Lung (tissue), 12 donors: Measurements from ENCODE around the gene CDH23. TPM values are rescaled to one million over a fixed set of nuclear protein-coding genes. Genes with fewer than 3 reads are reported as not detected.

Source experiments
- ATAC-seq: fragments of 200-7000 bp; cut with Tn5 transposase; one replicate; pipeline ENCODE4 v1.9.1; 2020; ENCODE audit warnings: moderate number of reproducible peaks; ENCODE audit not compliant: insufficient read depth, low FRiP score
- DNase-seq, 3 donors: peaks; one replicate each; pipeline ENCODE4 v3.0.0-alpha.2; 2013 to 2017
- H3K27ac ChIP-seq, 2 donors: one replicate each; pipeline ENCODE4 v1.5.1; 2013; ENCODE audit warnings: mild to moderate bottlenecking in 2 of 2, moderate library complexity in 2 of 2, control low read depth in 1 of 2, inconsistent platforms in 1 of 2, low read depth in 1 of 2, low read length in 1 of 2
- H3K27me3 ChIP-seq, 3 donors: one replicate each; pipeline ENCODE4 v1.5.1; 2013; ENCODE audit warnings: low read length in 2 of 3; ENCODE audit not compliant: control insufficient read depth in 3 of 3, insufficient read depth in 3 of 3
- H3K36me3 ChIP-seq, 4 donors: one replicate each; pipeline ENCODE4 v1.5.1; 2013; ENCODE audit warnings: low read length in 4 of 4, mild to moderate bottlenecking in 1 of 4, moderate library complexity in 1 of 4; ENCODE audit not compliant: control insufficient read depth in 4 of 4, insufficient read depth in 4 of 4
- H3K4me1 ChIP-seq, 5 donors: one replicate each; pipeline ENCODE4 v1.5.1; 2013; ENCODE audit warnings: low read length in 5 of 5, mild to moderate bottlenecking in 2 of 5, moderate library complexity in 1 of 5; ENCODE audit not compliant: control insufficient read depth in 5 of 5, insufficient read depth in 5 of 5
- H3K4me3 ChIP-seq: one replicate; pipeline ENCODE4 v1.5.1; 2013; ENCODE audit warnings: mild to moderate bottlenecking, control low read depth, moderate library complexity
- H3K9ac ChIP-seq, 2 donors: one replicate each; pipeline ENCODE4 v1.5.1; 2013; ENCODE audit warnings: low read length in 2 of 2, control low read depth in 1 of 2; ENCODE audit not compliant: insufficient read depth in 1 of 2
- H3K9me3 ChIP-seq, 4 donors: one replicate each; pipeline ENCODE4 v1.5.1; 2013; ENCODE audit warnings: low read length in 3 of 4, mild to moderate bottlenecking in 1 of 4, moderate library complexity in 1 of 4; ENCODE audit not compliant: control insufficient read depth in 4 of 4, insufficient read depth in 3 of 4
- CTCF ChIP-seq: IDR thresholded peaks from 2 replicates; pipeline ENCODE4 v1.5.1; 2012; ENCODE audit warnings: mild to moderate bottlenecking; ENCODE audit errors: control extremely low read depth, extremely low read depth
- WGBS, 2 donors: extraction: QIAGEN DNeasy Blood & Tissue Kit; methylation state at CpG; one replicate each; pipeline ENCODE4 v1.1.7; 2013; 5-methylcytosine and 5-hydroxymethylcytosine counted together
- polyA plus RNA-seq, 2 donors: library from polyadenylated mRNA; stranded (reverse); fragments of 200-250 nt; gene quantifications; one replicate each; pipeline ENCODE4 v1.2.1, GENCODE V29; 2013
- total RNA-seq, 2 donors: library from RNA; depleted of rRNA in 1 of 2; stranded (reverse); fragments of >200 nt in 1 of 2; gene quantifications; one replicate each; pipeline ENCODE4 v1.2.1, GENCODE V29; 2014 to 2021
- donor health status: control.
- donor health status: control.
- donor health status: Bipolar disorder and iron deficiency.
- donor health status: healthy.
- donor health status: DM: yes; HTN: yes; CAD: no.

The CDH23 gene
- total and polyA plus RNA-seq, 4 donors, result 4.5 to 29.5 (median 6.0) TPM

- no peak for TF ChIP-seq CTCF
- ATAC-seq (no peak), DNase-seq (no peak)
- Histone ChIP-seq H3K4me1 (peaks cover 0 to 11% (median 0%) of the 10 kb centered on the region in 5 donors), H3K36me3 (no peaks in the 10 kb centered on the region), H3K27ac (no peak overlapping the region), H3K4me3 (no peak overlapping the region), H3K9me3 (no peaks in the 10 kb centered on the region), H3K9ac (no peak overlapping the region), H3K27me3 (peaks cover 0 to 3% (median 0%) of the 10 kb centered on the region in 3 donors)
- 79 to 88% methylated on average over 8 of the region's 8 CpGs for WGBS, 2 donors
Measured at GRCh38 chr10:71587941-71588573, 191.3 kb downstream of the CDH23 start.

GRCh38 chr10:71588685-71589084, 192.0 kb downstream of the CDH23 start:
- Histone ChIP-seq H3K4me3 (no peak overlapping the region), H3K36me3 (no peaks in the 10 kb centered on the region), H3K27ac (no peak overlapping the region), H3K9me3 (no peaks in the 10 kb centered on the region), H3K27me3 (peaks cover 0 to 3% (median 0%) of the 10 kb centered on the region in 3 donors), H3K9ac (no peak overlapping the region), H3K4me1 (peaks cover 0 to 11% (median 0%) of the 10 kb centered on the region in 5 donors)
- ATAC-seq, result no peak
- DNase-seq, result no peak
- TF ChIP-seq CTCF, result no peak
- WGBS, 2 donors, result 89 to 91% methylated on average over 4 of the region's 4 CpGs

- H3K36me3 ChIP-seq, result no peaks in the 10 kb centered on the region
- DNase-seq (peak; percentile 62 to 84 (median 74)), ATAC-seq (peak; percentile 41)
- H3K4me3 ChIP-seq, result no peak overlapping the region
- TF ChIP-seq CTCF, result no peak
- H3K9ac ChIP-seq, result no peak overlapping the region
- WGBS, 2 donors, result 45 to 56% methylated on average over 14 of the region's 14 CpGs
- H3K4me1 ChIP-seq, result peaks cover 0 to 7% (median 0%) of the 10 kb centered on the region in 5 donors
- no peaks in the 10 kb centered on the region for H3K9me3 ChIP-seq
- H3K27me3 ChIP-seq, result no peaks in the 10 kb centered on the region
- H3K27ac ChIP-seq, result no peak overlapping the region
Measured at GRCh38 chr10:71589617-71590551, 193.2 kb downstream of the CDH23 start.
